OCI-LY7 (cell line): ENCODE data around the gene ZBTB20.

Experiments used
- CTCF ChIP-seq: fragments of 200-600 bp; sonication (generic); conservative IDR thresholded peaks from 2 replicates; pipeline ENCODE4 v1.5.1; 2014; ENCODE audit warnings: mild to moderate bottlenecking, antibody characterized with exemption, low read length, moderate library complexity, mixed read lengths
- EZH2phosphoT487 ChIP-seq: fragments of 200-600 bp; sonication (generic); IDR thresholded peaks from 2 replicates; pipeline ENCODE4 v1.6.1; 2018; ENCODE audit warnings: low read depth, borderline replicate concordance, mild to moderate bottlenecking, mixed run types, antibody characterized with exemption, low read length, moderate library complexity, mixed read lengths

GRCh38 chr3:114660124-114660523 lies 487.0 kb downstream of the ZBTB20 start:
- TF ChIP-seq CTCF, result no peak
- TF ChIP-seq EZH2phosphoT487, result no peak
